LNCaP clone FGC (cell line): ENCODE data around the gene OR5I1.
"Not testable (repeated sequence)": the region's sequence is repeated elsewhere in the genome, so short reads cannot be mapped to it uniquely, and the experiment has no call there.

Source experiments
- DNase-seq: peaks from one replicate; pipeline ENCODE4 v3.0.0-alpha.2; 2011; ENCODE audit warnings: low read depth
- H3K4me3 ChIP-seq: 2 replicates; pipeline ENCODE4 v1.5.1; 2011; ENCODE audit warnings: mild to moderate bottlenecking, low read depth, low read length, control low read depth
- CTCF ChIP-seq: IDR thresholded peaks from 2 replicates; pipeline ENCODE4 v1.5.1; 2012; ENCODE audit warnings: mild to moderate bottlenecking; ENCODE audit not compliant: control insufficient read depth, insufficient read depth; ENCODE audit errors: extremely low read depth

Gene OR5I1

GRCh38 chr11:55942785-55943392 lies 6.7 kb upstream of the OR5I1 start:
- peak; percentile 13 for DNase-seq
- no peak overlapping the region for H3K4me3 ChIP-seq
- peak; percentile 69 for TF ChIP-seq CTCF

- no peak for TF ChIP-seq CTCF
- H3K4me3 ChIP-seq, result no peak overlapping the region
- DNase-seq, result no peak
Measured at GRCh38 chr11:55920537-55920936, 15.7 kb downstream of the OR5I1 start.

GRCh38 chr11:55914482-55914881 lies 21.7 kb downstream of the OR5I1 start, which contains the start of gene OR5W2:
Gene OR5W2, minus strand, starts transcription at chr11:55914582. Its CDS starts 0 bp downstream, at chr11:55914582.
- H3K4me3 ChIP-seq, result no peak within 1 kb of the TSS
- DNase-seq, result no peak
- TF ChIP-seq CTCF, result no peak

- DNase-seq, result no peak
- no peak for TF ChIP-seq CTCF
- no peak overlapping the region for H3K4me3 ChIP-seq
Measured at GRCh38 chr11:55902308-55902707, 33.9 kb downstream of the OR5I1 start.

GRCh38 chr11:55895216-55895615 lies 41.0 kb downstream of the OR5I1 start:
- H3K4me3 ChIP-seq, result no peak overlapping the region
- no peak for DNase-seq
- TF ChIP-seq CTCF, result no peak

GRCh38 chr11:55885481-55885880 lies 50.7 kb downstream of the OR5I1 start:
- H3K4me3 ChIP-seq, DNase-seq: not testable (repeated sequence)
